Hepatocyte (in vitro differentiated cells): ENCODE measurements around the gene ZNF225. TPM values are rescaled to one million over a fixed set of nuclear protein-coding genes. Genes with fewer than 3 reads are reported as not detected.

ENCODE experiments used
- DNase-seq: peaks from one replicate; pipeline ENCODE4 v3.0.0-alpha.2; 2016; ENCODE audit warnings: low spot score
- H2AFZ ChIP-seq: fragments of 200-600 bp; sonication (generic); 2 replicates; pipeline ENCODE4 v1.6.0; 2016; ENCODE audit warnings: antibody characterized with exemption, mild to moderate bottlenecking
- H3K27ac ChIP-seq: fragments of 200-600 bp; sonication (generic); 2 replicates; pipeline ENCODE4 v1.5.1; 2016; ENCODE audit warnings: mild to moderate bottlenecking
- H3K27me3 ChIP-seq: fragments of 200-600 bp; sonication (generic); 2 replicates; pipeline ENCODE4 v1.6.1; 2016
- H3K36me3 ChIP-seq: fragments of 200-600 bp; sonication (generic); replicated peaks from 2 replicates; pipeline ENCODE4 v1.5.1; 2016; ENCODE audit warnings: low read depth; ENCODE audit not compliant: insufficient read depth
- H3K4me1 ChIP-seq: fragments of 200-600 bp; sonication (generic); 2 replicates; pipeline ENCODE4 v1.5.1; 2016; ENCODE audit warnings: mild to moderate bottlenecking, moderate library complexity; ENCODE audit not compliant: insufficient read depth
- H3K4me2 ChIP-seq: fragments of 200-600 bp; sonication (generic); 2 replicates; pipeline ENCODE4 v1.6.0; 2016
- H3K4me3 ChIP-seq: fragments of 200-600 bp; sonication (generic); 2 replicates; pipeline ENCODE4 v1.5.1; 2016; ENCODE audit warnings: mild to moderate bottlenecking
- H3K79me2 ChIP-seq: fragments of 200-600 bp; sonication (generic); 2 replicates; pipeline ENCODE4 v1.6.0; 2017; ENCODE audit warnings: mild to moderate bottlenecking
- H3K9me2 ChIP-seq: fragments of 200-600 bp; sonication (generic); replicated peaks from 2 replicates; pipeline ENCODE4 v1.6.0; 2017; ENCODE audit warnings: mild to moderate bottlenecking; ENCODE audit not compliant: insufficient read depth
- H3K9me3 ChIP-seq: fragments of 200-600 bp; sonication (generic); 2 replicates; pipeline ENCODE4 v1.5.1; 2016; ENCODE audit warnings: low read depth, mild to moderate bottlenecking
- H4K20me1 ChIP-seq: fragments of 200-600 bp; sonication (generic); 2 replicates; pipeline ENCODE4 v1.6.0; 2016; ENCODE audit warnings: mild to moderate bottlenecking; ENCODE audit not compliant: insufficient read depth, poor library complexity, severe bottlenecking
- CTCF ChIP-seq: fragments of 200-600 bp; sonication (generic); IDR thresholded peaks from 2 replicates; pipeline ENCODE4 v1.5.1; 2016; ENCODE audit warnings: antibody characterized with exemption, mild to moderate bottlenecking; ENCODE audit not compliant: poor library complexity
- EZH2 ChIP-seq: fragments of 200-600 bp; sonication (generic); IDR thresholded peaks from 2 replicates; pipeline ENCODE4 v1.6.1; 2016; ENCODE audit warnings: antibody characterized with exemption, mild to moderate bottlenecking, borderline replicate concordance
- EZH2phosphoT487 ChIP-seq: fragments of 200-600 bp; sonication (generic); IDR thresholded peaks from one replicate; pipeline ENCODE4 v1.6.1; 2018; ENCODE audit warnings: antibody characterized with exemption, mild to moderate bottlenecking, low read depth, moderate library complexity; ENCODE audit not compliant: unreplicated experiment, severe bottlenecking
- WGBS: methylation state at CpG from one replicate; pipeline ENCODE4 v1.1.6; 2016; ENCODE audit warnings: low lambda C conversion rate; ENCODE audit errors: missing lambda C conversion rate; 5-methylcytosine and 5-hydroxymethylcytosine counted together
- polyA plus RNA-seq: library from polyadenylated mRNA; unstranded; fragments of >200 nt; fragmentation: Nextera tagmentation; extraction: Ambion mirVana; gene quantifications from 2 replicates; pipeline ENCODE4 v1.2.1, GENCODE V29; 2016
- small RNA-seq: library from RNA; depleted of rRNA; stranded (forward); fragments of <200 nt; gene quantifications from one replicate; pipeline ENCODE3, GENCODE V24; 2014
- total RNA-seq: library from RNA; depleted of rRNA; stranded (reverse); fragments of >200 nt; gene quantifications from 2 replicates; pipeline ENCODE4 v1.2.3, GENCODE V29; 2014

ZNF225 gene
- total and polyA plus RNA-seq, 2 experiments from 2014 or later: 2.9 to 4.1 TPM

GRCh38 chr19:44176590-44176989 lies 63.4 kb downstream of the ZNF225 start:
- no peaks in the 10 kb centered on the region for H3K79me2 ChIP-seq
- H3K36me3 ChIP-seq: peaks cover 44% of the 10 kb centered on the region
- no peaks in the 10 kb centered on the region for H3K27me3 ChIP-seq
- DNase-seq: no peak
- no peaks in the 10 kb centered on the region for H4K20me1 ChIP-seq
- no peak overlapping the region for H3K27ac ChIP-seq
- no peak overlapping the region for H3K4me3 ChIP-seq
- H2AFZ ChIP-seq: no peak overlapping the region
- H3K9me2 ChIP-seq: no peaks in the 10 kb centered on the region
- H3K9me3 ChIP-seq: peaks cover 64% of the 10 kb centered on the region
- 98% methylated on average over 3 of the region's 3 CpGs for WGBS
- H3K4me1 ChIP-seq: no peaks in the 10 kb centered on the region
- TF ChIP-seq EZH2: no peak
- TF ChIP-seq CTCF: no peak
- TF ChIP-seq EZH2phosphoT487: no peak
- H3K4me2 ChIP-seq: no peak overlapping the region

GRCh38 chr19:44180968-44181367 lies 67.8 kb downstream of the ZNF225 start:
- no peak overlapping the region for H3K27ac ChIP-seq
- peaks cover 4% of the 10 kb centered on the region for H3K36me3 ChIP-seq
- H3K27me3 ChIP-seq: no peaks in the 10 kb centered on the region
- H4K20me1 ChIP-seq: no peaks in the 10 kb centered on the region
- no peaks in the 10 kb centered on the region for H3K9me2 ChIP-seq
- H3K79me2 ChIP-seq: no peaks in the 10 kb centered on the region
- H2AFZ ChIP-seq: no peak overlapping the region
- peaks cover 31% of the 10 kb centered on the region for H3K9me3 ChIP-seq
- no peak overlapping the region for H3K4me2 ChIP-seq
- H3K4me1 ChIP-seq: no peaks in the 10 kb centered on the region
- TF ChIP-seq EZH2 (no peak), CTCF (no peak), EZH2phosphoT487 (no peak)
- no peak overlapping the region for H3K4me3 ChIP-seq
- no peak for DNase-seq

GRCh38 chr19:44182145-44182544 lies 68.9 kb downstream of the ZNF225 start:
- no peaks in the 10 kb centered on the region for H4K20me1 ChIP-seq
- no peak for DNase-seq
- H2AFZ ChIP-seq: no peak overlapping the region
- H3K79me2 ChIP-seq: no peaks in the 10 kb centered on the region
- no peak overlapping the region for H3K4me3 ChIP-seq
- 92% methylated on average over 10 of the region's 10 CpGs for WGBS
- no peaks in the 10 kb centered on the region for H3K9me2 ChIP-seq
- no peak overlapping the region for H3K4me2 ChIP-seq
- peaks cover 20% of the 10 kb centered on the region for H3K9me3 ChIP-seq
- no peaks in the 10 kb centered on the region for H3K27me3 ChIP-seq
- H3K4me1 ChIP-seq: no peaks in the 10 kb centered on the region
- H3K36me3 ChIP-seq: no peaks in the 10 kb centered on the region
- no peak for TF ChIP-seq CTCF
- no peak for TF ChIP-seq EZH2phosphoT487
- no peak for TF ChIP-seq EZH2
- no peak overlapping the region for H3K27ac ChIP-seq

Small RNA genes within 50 kb of the gene (small RNA-seq; reads per million reads assigned to genes)
- gene RNU6-902P: not detected

Other genes starting within 250 kb of the ZNF225 start
- 4.9 and 5.2 TPM in 2 replicates for gene ZNF404, start 229.4 kb upstream of the ZNF225 start, total RNA-seq
- 2.7 and 5.8 TPM in 2 replicates for gene ZNF404, start 229.4 kb upstream of the ZNF225 start, polyA plus RNA-seq
- gene ZNF45, start 178.1 kb upstream of the ZNF225 start, total RNA-seq: 10.3 and 10.6 TPM in 2 replicates
- 5.1 and 6.3 TPM in 2 replicates for gene ZNF45, start 178.1 kb upstream of the ZNF225 start, polyA plus RNA-seq
- 7.1 and 8.2 TPM in 2 replicates for gene ZNF221, start 162.2 kb upstream of the ZNF225 start, total RNA-seq
- 1.1 and 2.7 TPM in 2 replicates for gene ZNF221, start 162.2 kb upstream of the ZNF225 start, polyA plus RNA-seq
- 5.6 and 7.2 TPM in 2 replicates for gene ZNF155, start 129.2 kb upstream of the ZNF225 start, total RNA-seq
- gene ZNF155, start 129.2 kb upstream of the ZNF225 start, polyA plus RNA-seq: 3.2 and 5.3 TPM in 2 replicates
- gene ZNF230, start 110.4 kb upstream of the ZNF225 start, total RNA-seq: 4.4 and 5.9 TPM in 2 replicates
- 3.7 and 4.3 TPM in 2 replicates for gene ZNF230, start 110.4 kb upstream of the ZNF225 start, polyA plus RNA-seq
- 5.3 and 6.3 TPM in 2 replicates for gene ZNF222, start 88.0 kb upstream of the ZNF225 start, total RNA-seq
- gene ZNF222, start 88.0 kb upstream of the ZNF225 start, polyA plus RNA-seq: 1.6 and 1.8 TPM in 2 replicates
- gene ZNF223, start 61.4 kb upstream of the ZNF225 start, total RNA-seq: 12.9 and 14.3 TPM in 2 replicates
- 3.6 and 5.8 TPM in 2 replicates for gene ZNF223, start 61.4 kb upstream of the ZNF225 start, polyA plus RNA-seq
- 2.6 and 2.9 TPM in 2 replicates for gene ZNF284, start 41.2 kb upstream of the ZNF225 start, total RNA-seq
- 0.87 and 1.4 TPM in 2 replicates for gene ZNF284, start 41.2 kb upstream of the ZNF225 start, polyA plus RNA-seq
- 24.8 and 25.9 TPM in 2 replicates for gene ZNF224, start 19.0 kb upstream of the ZNF225 start, total RNA-seq
- gene ZNF224, start 19.0 kb upstream of the ZNF225 start, polyA plus RNA-seq: 17.6 and 20.8 TPM in 2 replicates
- gene ZNF234, start 28.2 kb downstream of the ZNF225 start, total RNA-seq: 8.6 and 9.9 TPM in 2 replicates
- 4.1 and 6.7 TPM in 2 replicates for gene ZNF234, start 28.2 kb downstream of the ZNF225 start, polyA plus RNA-seq
- gene ZNF226, start 51.7 kb downstream of the ZNF225 start, total RNA-seq: 22.6 and 30.9 TPM in 2 replicates
- 30.9 and 31.2 TPM in 2 replicates for gene ZNF226, start 51.7 kb downstream of the ZNF225 start, polyA plus RNA-seq
- 13.6 and 15.4 TPM in 2 replicates for gene ZNF227, start 99.1 kb downstream of the ZNF225 start, total RNA-seq
- gene ZNF227, start 99.1 kb downstream of the ZNF225 start, polyA plus RNA-seq: 8.2 and 8.6 TPM in 2 replicates
- 2.4 and 2.6 TPM in 2 replicates for gene ZNF233, start 146.5 kb downstream of the ZNF225 start, total RNA-seq
- gene ZNF233, start 146.5 kb downstream of the ZNF225 start, polyA plus RNA-seq: 0.66 and 2.8 TPM in 2 replicates
- 5.6 and 10.1 TPM in 2 replicates for gene ZNF235, start 191.6 kb downstream of the ZNF225 start, total RNA-seq
- 2.7 and 2.8 TPM in 2 replicates for gene ZNF235, start 191.6 kb downstream of the ZNF225 start, polyA plus RNA-seq
- gene ZNF112, start 243.3 kb downstream of the ZNF225 start, total RNA-seq: 6.7 and 8.8 TPM in 2 replicates
- gene ZNF112, start 243.3 kb downstream of the ZNF225 start, polyA plus RNA-seq: 2.6 and 3.3 TPM in 2 replicates